Urinary bladder (tissue), 4 donors: ENCODE results near the gene ACE. TPM values are rescaled to one million over a fixed set of nuclear protein-coding genes. Genes with fewer than 3 reads are reported as not detected.

Experiments used
- DNase-seq: peaks from one replicate; pipeline ENCODE4 v3.0.0-alpha.2; 2015; ENCODE audit errors: extremely low spot score
- H3K27ac ChIP-seq: one replicate; pipeline ENCODE4 v1.5.1; 2013; ENCODE audit warnings: low read depth, mild to moderate bottlenecking, moderate library complexity
- H3K36me3 ChIP-seq: one replicate; pipeline ENCODE4 v1.6.1; 2013; ENCODE audit warnings: mild to moderate bottlenecking, moderate library complexity; ENCODE audit not compliant: insufficient read depth
- H3K4me1 ChIP-seq: one replicate; pipeline ENCODE4 v1.6.1; 2013; ENCODE audit warnings: mild to moderate bottlenecking, moderate library complexity; ENCODE audit not compliant: insufficient read depth
- H3K4me3 ChIP-seq: one replicate; pipeline ENCODE4 v1.5.1; 2013; ENCODE audit warnings: low read depth, low read length
- WGBS: extraction: QIAGEN DNeasy Blood & Tissue Kit; methylation state at CpG from one replicate; pipeline ENCODE4 v1.1.7; 2013; 5-methylcytosine and 5-hydroxymethylcytosine counted together
- polyA plus RNA-seq: library from polyadenylated mRNA; stranded (reverse); fragments of 200-250 nt; gene quantifications from one replicate; pipeline ENCODE4 v1.2.3, GENCODE V29; 2013
- total RNA-seq: library from RNA; depleted of rRNA; stranded (reverse); fragments of >200 nt; gene quantifications from one replicate; pipeline ENCODE4 v1.2.3, GENCODE V29; 2014
- donor health status: healthy with polysubstance abuse.
- donor health status: healthy.

Gene ACE
- total and polyA plus RNA-seq, 2 donors = 6.2 to 8.0 TPM

DNA sequence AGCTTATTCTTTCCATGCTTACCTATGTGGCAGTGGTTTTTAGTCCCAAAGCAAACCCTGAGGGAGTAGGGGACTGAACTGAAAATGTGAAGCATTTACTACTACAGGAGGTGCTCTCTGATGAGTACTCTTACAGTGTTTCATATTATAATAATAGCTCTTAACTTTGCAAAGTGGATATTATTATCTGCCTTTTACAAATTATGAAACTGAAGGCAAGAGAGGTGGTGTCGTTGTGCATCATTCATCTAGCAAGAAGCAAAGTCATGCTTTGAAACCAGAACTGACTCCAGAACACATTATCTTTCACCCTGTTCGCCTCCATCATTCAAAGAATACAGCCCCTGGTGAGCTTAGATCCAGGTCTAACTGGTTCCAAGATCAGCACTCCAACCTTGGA is 38.1 kb downstream of the ACE start:
- H3K27ac ChIP-seq = no peak overlapping the region
- H3K4me1 ChIP-seq = no peaks in the 10 kb centered on the region
- no peak for DNase-seq
- no peak overlapping the region for H3K4me3 ChIP-seq
- no peaks in the 10 kb centered on the region for H3K36me3 ChIP-seq
- WGBS = 85% methylated on average over 2 of the region's 2 CpGs

DNA sequence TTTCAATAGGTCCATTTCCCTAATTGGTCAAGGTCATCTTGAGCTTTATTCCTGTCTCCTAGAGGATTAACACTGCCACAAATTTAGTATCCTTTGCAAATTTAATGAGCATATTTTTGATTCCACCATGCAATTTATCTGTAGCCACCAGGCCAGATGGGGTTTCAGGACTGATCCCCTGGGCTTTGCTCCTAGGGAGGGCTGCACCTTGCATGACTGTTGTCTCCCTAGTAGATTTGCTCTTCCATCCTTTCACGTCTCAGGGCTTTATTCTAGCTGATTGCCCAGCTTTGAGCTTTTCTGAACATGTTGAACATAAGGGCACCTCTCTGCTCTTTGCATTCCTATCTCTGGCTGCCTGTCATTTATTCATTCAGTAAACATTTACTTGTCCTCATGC is 38.6 kb downstream of the ACE start:
- no peaks in the 10 kb centered on the region for H3K4me1 ChIP-seq
- WGBS = 51% methylated on average over 1 of the region's 1 CpG

DNA sequence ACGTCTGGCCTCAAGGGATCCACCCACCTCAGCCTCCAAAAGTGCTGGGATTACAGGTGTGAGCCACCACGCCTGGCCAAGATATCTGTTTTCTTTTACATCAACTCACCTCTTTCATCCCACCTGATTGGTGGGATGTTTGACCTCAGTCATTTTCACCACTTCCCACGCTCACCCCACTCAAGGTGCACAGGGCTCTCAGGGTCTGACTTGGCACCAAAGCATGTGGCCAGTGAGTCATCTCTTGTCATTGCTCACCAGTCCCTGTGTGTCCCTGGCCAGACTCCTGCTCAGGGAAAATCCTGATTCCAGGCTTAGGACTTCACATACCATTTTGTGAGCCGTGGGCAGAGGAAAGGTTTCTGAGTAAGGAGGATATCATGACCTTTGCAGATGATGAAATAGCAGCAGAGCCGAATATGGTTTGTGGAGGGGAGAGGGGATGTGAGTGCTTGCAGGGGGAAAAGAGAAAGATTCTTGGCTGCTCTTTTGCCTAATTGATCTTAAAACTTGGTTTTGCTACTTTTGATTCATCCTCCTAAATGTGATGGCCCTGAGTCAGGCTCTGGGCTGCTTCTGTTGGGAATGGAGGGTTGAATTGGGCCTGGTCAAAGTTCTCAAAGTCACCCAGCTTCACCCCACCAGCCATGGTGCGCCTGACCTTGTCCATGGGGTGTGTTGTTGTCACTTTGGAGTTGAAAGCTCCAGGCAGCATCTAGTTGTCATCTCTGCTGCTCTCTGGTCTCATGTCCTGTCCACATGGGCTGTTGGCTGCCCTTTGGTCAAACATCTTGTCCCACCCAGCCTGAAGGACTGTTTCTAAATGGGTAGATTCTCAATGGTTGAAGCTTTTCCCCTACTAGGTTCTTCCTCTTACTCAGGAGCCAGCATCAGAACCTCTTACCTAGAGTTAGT is 40.3 kb downstream of the ACE start:
- Histone ChIP-seq H3K27ac (no peak overlapping the region), H3K4me3 (no peak overlapping the region), H3K36me3 (no peaks in the 10 kb centered on the region), H3K4me1 (no peaks in the 10 kb centered on the region)
- WGBS = 75% methylated on average over 6 of the region's 6 CpGs
- no peak for DNase-seq

More for the DNA sequence above, 38.6 kb downstream of the ACE start:
- H3K27ac ChIP-seq = no peak overlapping the region
- no peaks in the 10 kb centered on the region for H3K36me3 ChIP-seq
- no peak overlapping the region for H3K4me3 ChIP-seq
- DNase-seq = no peak

DNA sequence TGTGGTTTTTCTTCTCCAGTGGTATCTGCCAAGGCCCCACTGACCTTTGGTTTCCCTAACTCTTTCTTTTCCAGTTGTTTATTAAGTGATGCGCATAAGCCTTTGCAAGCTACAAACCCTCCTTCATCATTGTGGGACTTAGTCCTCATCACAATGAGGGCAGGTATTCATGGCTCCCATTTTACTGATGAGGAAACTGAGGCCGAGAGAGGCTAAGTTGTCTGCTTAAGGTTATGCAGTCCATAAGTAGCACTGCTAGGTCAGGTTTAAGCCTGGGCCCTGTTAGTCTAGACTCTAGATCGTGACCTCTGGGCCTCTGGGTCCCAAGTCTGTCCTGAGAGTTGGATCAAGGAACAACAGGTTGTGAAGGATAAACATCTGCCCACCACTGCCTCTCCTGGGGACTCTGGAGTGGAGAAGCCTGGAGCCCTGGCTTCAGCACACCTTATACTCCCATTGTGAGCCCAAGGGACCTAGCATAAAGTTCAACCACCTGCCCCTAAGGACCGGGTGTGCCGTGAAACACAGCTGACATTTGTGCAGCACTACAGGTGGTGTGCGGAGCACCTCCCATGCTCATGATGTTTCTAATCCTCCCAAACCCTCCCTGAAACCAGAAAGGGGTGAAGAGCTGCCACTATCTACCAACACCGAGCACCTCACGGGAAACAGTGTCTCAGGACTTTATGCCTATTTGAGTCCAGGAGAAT is 41.1 kb downstream of the ACE start:
- DNase-seq = no peak
- H3K27ac ChIP-seq = no peak overlapping the region
- no peaks in the 10 kb centered on the region for H3K4me1 ChIP-seq
- H3K4me3 ChIP-seq = no peak overlapping the region
- no peaks in the 10 kb centered on the region for H3K36me3 ChIP-seq
- 77% methylated on average over 8 of the region's 8 CpGs for WGBS

DNA sequence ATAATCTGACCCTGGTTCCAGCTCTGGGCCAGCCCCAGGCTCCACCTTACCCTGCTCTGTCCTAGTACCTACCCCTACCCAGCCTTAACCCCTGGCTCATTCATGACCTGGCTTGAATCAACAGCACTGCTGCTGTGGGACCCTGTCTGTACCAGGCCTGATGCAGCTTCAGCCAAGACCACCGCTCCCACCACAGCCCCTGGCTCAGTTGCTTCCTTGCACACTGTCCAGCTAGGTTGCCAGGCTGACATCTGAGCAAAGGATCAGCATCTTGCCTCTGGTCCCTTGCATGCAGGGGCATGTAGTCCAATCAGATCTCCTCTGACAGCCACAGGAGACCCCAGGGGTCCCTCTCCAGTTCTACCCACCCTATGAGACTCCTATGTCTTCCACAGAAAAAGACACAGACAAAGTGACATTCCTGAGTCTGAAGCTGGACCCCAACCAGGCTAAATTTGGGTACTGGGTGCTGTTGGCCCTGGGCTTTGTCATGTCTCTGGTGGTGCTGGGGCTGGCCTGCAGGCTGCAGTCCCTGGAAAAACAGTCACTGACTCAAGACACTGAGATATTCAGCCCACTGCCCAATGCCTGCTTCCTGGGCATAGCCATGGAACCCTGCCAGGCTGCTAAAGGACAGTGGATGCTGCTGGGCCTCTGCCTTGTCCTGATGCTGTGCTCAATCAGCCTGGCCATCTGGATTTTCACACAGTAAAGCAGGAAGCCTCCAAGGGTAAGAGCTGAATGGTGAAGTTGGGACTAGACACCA is 42.4 kb downstream of the ACE start:
- DNase-seq = no peak
- Histone ChIP-seq H3K4me1 (no peaks in the 10 kb centered on the region), H3K27ac (no peak overlapping the region), H3K4me3 (no peak overlapping the region), H3K36me3 (no peaks in the 10 kb centered on the region)
- WGBS = 81% methylated on average over 1 of the region's 1 CpG

DNA sequence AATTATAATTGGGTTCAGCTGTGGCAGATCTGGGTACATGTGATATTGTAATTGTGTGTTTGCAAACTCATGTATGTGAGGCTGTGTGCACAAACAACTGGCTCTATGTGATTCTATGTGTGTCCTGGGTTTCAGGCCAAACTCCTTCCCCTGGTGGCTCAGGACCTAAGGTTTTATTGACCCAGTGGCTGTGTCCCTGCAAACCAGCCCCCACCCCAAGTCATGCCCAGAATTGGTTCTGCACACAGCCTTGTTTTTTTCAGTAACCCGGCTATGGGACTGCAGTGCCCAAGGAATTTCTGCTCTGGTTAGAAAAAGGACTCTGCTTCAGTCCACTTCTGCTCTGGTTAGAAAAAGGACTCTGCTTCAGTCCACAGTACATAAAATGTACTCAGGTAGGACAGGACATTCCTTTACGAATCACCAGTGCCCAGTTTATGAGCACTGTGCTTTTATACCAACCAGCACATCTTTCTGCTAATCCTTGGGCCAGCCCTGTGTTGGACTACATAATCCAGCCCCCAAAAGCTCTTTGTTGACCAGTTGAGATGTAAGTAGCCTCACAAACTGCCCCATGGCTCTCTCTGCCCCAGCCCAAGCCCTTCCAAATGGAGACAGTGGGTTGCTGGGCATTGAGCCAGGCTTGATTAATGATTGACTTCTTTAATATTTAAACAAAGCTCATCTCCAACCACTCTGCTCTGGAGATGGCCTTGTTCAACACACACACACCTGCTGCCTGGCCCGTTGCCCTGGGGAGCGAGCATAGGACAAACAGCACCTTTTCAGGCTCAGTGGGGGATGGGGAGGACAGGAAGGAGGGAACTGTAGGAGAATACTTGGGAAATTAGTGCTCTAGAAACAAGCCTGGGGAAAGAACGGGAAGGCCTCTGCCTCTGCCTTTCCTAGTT is 43.4 kb downstream of the ACE start:
- Histone ChIP-seq H3K4me3 (no peak overlapping the region), H3K4me1 (no peaks in the 10 kb centered on the region), H3K36me3 (no peaks in the 10 kb centered on the region), H3K27ac (no peak overlapping the region)
- no peak for DNase-seq
- WGBS = 47% methylated on average over 5 of the region's 5 CpGs

DNA sequence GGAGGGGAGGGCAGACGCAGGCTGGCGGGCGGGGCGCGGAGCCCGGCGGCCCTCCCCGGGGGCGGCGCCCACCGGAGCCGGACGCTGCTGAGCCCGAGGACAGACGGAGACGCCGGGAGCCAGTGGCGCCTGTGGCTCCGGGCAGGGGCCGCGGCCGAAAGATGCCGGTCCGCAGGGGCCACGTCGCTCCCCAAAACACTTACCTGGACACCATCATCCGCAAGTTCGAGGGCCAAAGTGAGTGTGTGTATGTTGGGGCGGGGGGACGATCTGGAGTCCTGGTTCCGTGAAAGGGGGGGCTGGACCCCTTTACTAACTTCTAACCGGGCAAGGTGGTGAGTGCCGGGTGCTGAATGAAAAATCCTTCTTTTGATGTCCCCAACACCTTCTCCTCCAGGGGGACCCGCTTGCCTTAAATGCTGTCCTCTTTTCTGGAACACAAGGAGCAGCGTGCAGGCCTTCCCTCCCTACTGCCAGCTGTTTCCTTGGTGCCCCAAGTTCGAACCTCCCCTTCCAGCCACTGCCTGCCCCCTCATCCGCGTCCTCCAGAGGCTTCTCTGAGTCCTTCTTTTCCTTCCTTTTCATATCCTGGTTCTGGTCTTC is 46.5 kb downstream of the ACE start, which contains the start of gene KCNH6:
KCNH6 (plus strand) TSS at position 106 of the 603 bp plus-strand sequence; CDS start at position 162, 56 bp downstream.
- Histone ChIP-seq H3K4me1 (no peaks in the 10 kb centered on the region), H3K27ac (no peak within 1 kb of the TSS), H3K4me3 (peak within 1 kb of the TSS; percentile 9), H3K36me3 (no peaks in the 10 kb centered on the region)
- no peak for DNase-seq
- 7% methylated on average over 38 of the region's 38 CpGs for WGBS

DNA sequence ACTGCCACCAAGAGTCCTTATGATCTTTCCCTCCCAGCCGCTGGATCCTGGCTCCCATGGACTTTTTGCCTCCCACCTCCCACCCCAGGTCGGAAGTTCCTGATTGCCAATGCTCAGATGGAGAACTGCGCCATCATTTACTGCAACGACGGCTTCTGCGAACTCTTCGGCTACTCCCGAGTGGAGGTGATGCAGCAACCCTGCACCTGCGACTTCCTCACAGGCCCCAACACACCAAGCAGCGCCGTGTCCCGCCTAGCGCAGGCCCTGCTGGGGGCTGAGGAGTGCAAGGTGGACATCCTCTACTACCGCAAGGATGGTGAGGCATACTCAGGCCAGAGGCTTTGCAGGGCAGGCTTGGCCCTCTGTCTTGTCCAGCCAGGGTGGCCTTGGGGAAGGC is 47.2 kb downstream of the ACE start:
- H3K4me1 ChIP-seq = no peaks in the 10 kb centered on the region
- DNase-seq = no peak
- no peak overlapping the region for H3K27ac ChIP-seq
- no peaks in the 10 kb centered on the region for H3K36me3 ChIP-seq
- WGBS = 94% methylated on average over 14 of the region's 14 CpGs
- H3K4me3 ChIP-seq = no peak overlapping the region

DNA sequence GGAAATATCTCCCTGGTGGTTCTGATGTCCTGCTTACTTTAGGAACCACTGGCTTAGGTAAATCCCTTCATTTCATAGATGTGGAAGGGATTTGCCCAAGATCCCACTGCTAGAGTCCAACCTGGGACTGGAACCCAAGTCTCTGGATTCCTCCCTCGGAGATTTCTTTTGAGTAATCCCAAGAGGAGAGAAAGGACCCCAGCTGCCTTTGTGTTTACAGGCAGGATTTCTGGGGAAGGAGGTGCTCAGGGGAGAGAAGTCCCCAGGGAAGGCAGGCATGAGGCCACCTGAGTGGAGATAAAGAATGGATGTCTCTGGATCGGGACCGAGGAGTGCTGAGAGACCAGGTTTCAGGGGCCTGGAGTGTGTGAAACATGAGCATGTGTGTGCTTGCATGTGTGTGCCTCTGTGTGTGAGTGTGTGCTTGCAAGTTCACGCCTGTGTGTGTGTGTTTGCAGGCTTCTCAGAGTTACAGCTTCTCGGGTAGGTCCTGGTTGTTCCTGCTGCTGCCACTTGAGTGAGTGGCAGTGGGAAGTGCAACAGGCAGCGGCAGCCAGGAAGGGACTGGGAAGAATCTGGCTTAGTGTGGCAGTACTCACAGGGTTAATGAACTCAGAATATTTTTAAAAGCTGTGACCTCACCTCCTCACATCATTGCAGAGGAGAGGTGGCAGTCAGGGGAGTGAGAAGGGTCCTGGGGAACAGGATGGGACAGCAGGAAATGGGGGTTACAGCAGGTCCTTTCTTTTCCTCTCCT is 48.5 kb downstream of the ACE start:
- Histone ChIP-seq H3K27ac (no peak overlapping the region), H3K4me3 (no peak overlapping the region), H3K36me3 (no peaks in the 10 kb centered on the region), H3K4me1 (no peaks in the 10 kb centered on the region)
- 55% methylated on average over 6 of the region's 6 CpGs for WGBS
- no peak for DNase-seq

DNA sequence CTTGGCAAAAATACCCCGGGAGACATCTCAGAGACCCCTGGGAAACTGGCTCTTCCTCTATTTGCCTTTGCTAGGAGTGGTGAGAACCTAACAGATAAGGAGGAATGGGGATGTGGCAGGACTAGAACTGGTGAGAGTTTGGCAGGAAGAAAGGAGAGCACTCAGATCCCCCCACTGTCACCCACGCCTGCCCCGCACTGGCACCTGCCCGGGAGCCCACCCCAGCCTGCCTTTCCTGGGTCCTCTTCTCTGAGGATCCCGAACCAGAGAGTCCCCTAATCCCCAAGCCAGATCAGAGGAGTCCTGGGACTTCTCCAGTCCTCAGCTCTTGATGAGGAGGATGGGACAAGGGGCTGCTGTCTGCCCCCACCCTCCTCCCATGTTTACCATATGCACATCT is 50.0 kb downstream of the ACE start:
- Histone ChIP-seq H3K4me3 (no peak overlapping the region), H3K36me3 (no peaks in the 10 kb centered on the region), H3K27ac (no peak overlapping the region), H3K4me1 (no peaks in the 10 kb centered on the region)
- WGBS = 74% methylated on average over 5 of the region's 5 CpGs
- DNase-seq = no peak

DNA sequence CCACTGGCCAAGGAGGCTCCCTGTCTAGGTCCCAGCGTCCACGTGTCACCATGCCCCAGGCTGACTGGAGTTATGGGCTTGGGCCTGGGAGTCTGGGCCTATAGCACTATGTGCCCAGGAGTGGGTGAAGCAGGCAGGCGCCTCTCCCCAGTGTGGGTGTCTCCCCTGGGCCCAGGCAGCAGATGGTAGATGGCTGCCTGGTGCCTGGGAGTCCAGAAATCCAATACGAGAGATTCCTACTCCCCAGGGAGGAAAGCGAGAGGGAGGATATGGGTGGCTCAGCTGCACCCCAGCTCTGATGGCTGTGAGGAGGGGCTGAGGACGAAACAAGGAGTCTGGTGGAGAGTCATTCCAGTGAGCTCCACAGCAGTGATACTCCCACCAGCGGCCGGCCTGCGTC is 51.3 kb downstream of the ACE start:
- 90% methylated on average over 9 of the region's 9 CpGs for WGBS
- Histone ChIP-seq H3K4me3 (no peak overlapping the region), H3K27ac (no peak overlapping the region), H3K4me1 (no peaks in the 10 kb centered on the region), H3K36me3 (no peaks in the 10 kb centered on the region)
- no peak for DNase-seq
